NB4 (cell line): ENCODE data around the gene SESTD1.

Experiments used
- DNase-seq: peaks from one replicate; pipeline ENCODE4 v3.0.0; 2010; ENCODE audit warnings: low read depth
- H3K4me3 ChIP-seq: one replicate; pipeline ENCODE4 v1.5.1; 2011; ENCODE audit warnings: mild to moderate bottlenecking, low read depth, low read length, moderate library complexity
- CTCF ChIP-seq: IDR thresholded peaks from one replicate; pipeline ENCODE4 v1.5.1; 2012; ENCODE audit warnings: low read depth, low read length
- MAX ChIP-seq: IDR thresholded peaks from 2 replicates; pipeline ENCODE4 v1.6.1; 2011; ENCODE audit warnings: low read depth, low read length
- MYC ChIP-seq: IDR thresholded peaks from 2 replicates; pipeline ENCODE4 v1.6.1; 2011; ENCODE audit warnings: low read depth, low read length
- POLR2A ChIP-seq: IDR thresholded peaks from 2 replicates; pipeline ENCODE4 v1.6.1; 2011; ENCODE audit warnings: mild to moderate bottlenecking; ENCODE audit not compliant: insufficient read length; ENCODE audit errors: extremely low read depth

SESTD1 gene

GRCh38 chr2:179264368-179265081, at the start of gene SESTD1:
TSS of gene SESTD1 (minus strand) at chr2:179264832. CDS start at chr2:179191841, 72,991 bp downstream.
- H3K4me3 ChIP-seq, result peak within 1 kb of the TSS; percentile 52
- peak; percentile 40 for TF ChIP-seq POLR2A
- TF ChIP-seq CTCF, result no peak
- TF ChIP-seq MYC, result no peak
- peak; percentile 24; the same call in 1 of the 2 replicates for TF ChIP-seq MAX
- peak; percentile 44 for DNase-seq

- no peak for DNase-seq
- TF ChIP-seq CTCF (no peak), POLR2A (no peak), MAX (no peak), MYC (no peak)
- no peak overlapping the region for H3K4me3 ChIP-seq
These were observed 48.4 kb upstream of the SESTD1 start for GRCh38 chr2:179313057-179313456.

- no peak for TF ChIP-seq MYC
- TF ChIP-seq MAX, result no peak
- no peak for TF ChIP-seq CTCF
- TF ChIP-seq POLR2A, result no peak
- H3K4me3 ChIP-seq, result no peak overlapping the region
- no peak for DNase-seq
These were observed 46.5 kb upstream of the SESTD1 start for GRCh38 chr2:179311101-179311500.

GRCh38 chr2:179307616-179308371, 43.2 kb upstream of the SESTD1 start:
- no peak for DNase-seq
- TF ChIP-seq POLR2A, result no peak
- no peak for TF ChIP-seq MYC
- TF ChIP-seq MAX, result no peak
- TF ChIP-seq CTCF, result no peak
- H3K4me3 ChIP-seq, result no peak overlapping the region

- no peak for DNase-seq
- no peak for TF ChIP-seq MYC
- no peak for TF ChIP-seq MAX
- TF ChIP-seq CTCF, result no peak
- TF ChIP-seq POLR2A, result no peak
- H3K4me3 ChIP-seq, result no peak overlapping the region
These were observed 40.5 kb upstream of the SESTD1 start for GRCh38 chr2:179305125-179305524.
